Adrenal gland (tissue), 12 donors: ENCODE data around the gene MMP24OS. TPM values are rescaled to one million over a fixed set of nuclear protein-coding genes. Genes with fewer than 3 reads are reported as not detected.
A peak's percentile ranks its signal among the peaks of the same experiment; 100 is the strongest.

Experiments
- DNase-seq, 7 donors: peaks; one replicate each; pipeline ENCODE4 v3.0.0-alpha.2; 2019 to 2020
- H3K27ac ChIP-seq, 5 donors: fragments of 200-600 bp; sonication (generic) in 4 of 5; 1 replicate in 3 of 5; 2 replicates in 2 of 5; pipeline versions ENCODE4 v1.5.1 to v1.8.0; 2016 to 2020; ENCODE audit warnings: mild to moderate bottlenecking in 1 of 5
- H3K27me3 ChIP-seq: fragments of 200-600 bp; 2 replicates; pipeline ENCODE4 v1.8.0; 2021
- H3K36me3 ChIP-seq, 2 donors: fragments of 200-600 bp; replicated peaks in 1 of 2; 1 replicate in 1 of 2; 2 replicates in 1 of 2; pipeline versions ENCODE4 v1.5.1 to v1.8.0; 2018 to 2022
- H3K4me1 ChIP-seq, 2 donors: fragments of 200-600 bp; replicated peaks in 1 of 2; 1 replicate in 1 of 2; 2 replicates in 1 of 2; pipeline versions ENCODE4 v1.5.1 to v1.8.0; 2018 to 2021
- H3K4me3 ChIP-seq, 4 donors: fragments of 200-600 bp; sonication (generic) in 3 of 4; one replicate each; pipeline ENCODE4 v1.5.1; 2016 to 2018
- H3K9me3 ChIP-seq, 3 donors: fragments of 200-600 bp; sonication (generic) in 1 of 3; replicated peaks in 1 of 3; 1 replicate in 2 of 3; 2 replicates in 1 of 3; pipeline versions ENCODE4 v1.5.1 to v1.8.0; 2016 to 2021
- CTCF ChIP-seq, 6 experiments: fragments of 450-650 bp in 4 of 6; fragments of 200-600 bp in 2 of 6; sonication (generic) in 1 of 6; IDR thresholded peaks; 1 replicate in 5 of 6; 2 replicates in 1 of 6; pipeline versions ENCODE4 v1.5.1 to v1.8.0; 2016 to 2021; ENCODE audit warnings: antibody characterized with exemption in 6 of 6, mild to moderate bottlenecking in 2 of 6, moderate library complexity in 1 of 6
- POLR2A ChIP-seq, 2 donors: fragments of 450-650 bp; IDR thresholded peaks; one replicate each; pipeline ENCODE4 v1.6.1; 2017; ENCODE audit warnings: antibody characterized with exemption in 2 of 2, mild to moderate bottlenecking in 2 of 2, moderate library complexity in 1 of 2
- WGBS, 4 donors: extraction: QIAGEN DNeasy Blood & Tissue Kit in 2 of 4; methylation state at CpG; one replicate each; pipeline versions ENCODE4 v1.1.5 to v1.1.7; 2013 to 2017; 5-methylcytosine and 5-hydroxymethylcytosine counted together
- intact Hi-C, 2 donors: fragments of 100-400 bp; cut with DNase I; formaldehyde crosslinking; loops; one replicate each; pipeline versions ENCODE4 v1.14.1 to v1.15.0; 2022 to 2023
- polyA plus RNA-seq, 3 donors: library from polyadenylated mRNA; stranded (reverse); fragments of 200-250 nt in 2 of 3; fragments of 350-450 nt in 1 of 3; fragmentation: Illumina TruSeq in 1 of 3; extraction: RNeasy Lipid Tissue Mini Kit (QIAGEN cat#74804) in 1 of 3; gene quantifications; one replicate each; pipeline ENCODE4 v1.2.3, GENCODE V29; 2013 to 2014
- total RNA-seq, 9 donors: library from RNA; depleted of rRNA in 4 of 9; stranded (reverse); fragments of >200 nt in 4 of 9; fragments of 120-200 nt in 1 of 9; fragmentation: NEBNext Ultra II Directional in 1 of 9; extraction: Animal tissue kit (Norgen Biotek cat#: 25700) in 1 of 9; gene quantifications; one replicate each; pipeline versions ENCODE4 v1.1.0 to v1.2.4, GENCODE V29; 2013 to 2023
- donor health status: healthy with polysubstance abuse.
- donor health status: Bipolar disorder and iron deficiency.
- donor health status: DM: yes; HTN: yes; CAD: no.
- donor health status: DM: no; HTN: no; CAD: no.
- donor health status: DM: no; HTN: no; CAD: no.
- donor health status: DM: yes; HTN: yes; CAD: no.

Gene MMP24OS
- total and polyA plus RNA-seq, 12 donors: 24.8 to 150 (median 84.4) TPM

GRCh38 chr20:35281506-35282101, 3.7 kb upstream of the MMP24OS start:
- 95 to 99% (median 95%) methylated on average over 10 of the region's 10 CpGs for WGBS, 4 donors
- no peak overlapping the region for H3K4me3 ChIP-seq
- peaks cover 0 to 24% of the 10 kb centered on the region in 2 donors for H3K36me3 ChIP-seq
- intact Hi-C loops: no loop called here
- no peak for DNase-seq
- TF ChIP-seq POLR2A (IDR thresholded peaks at IDR 0.05): no peak
- TF ChIP-seq CTCF (IDR thresholded peaks at IDR 0.05): no peak
- no peak overlapping the region for H3K27ac ChIP-seq
- H3K9me3 ChIP-seq: no peaks in the 10 kb centered on the region
- no peaks in the 10 kb centered on the region for H3K27me3 ChIP-seq
- peaks cover 26 to 53% of the 10 kb centered on the region in 2 donors for H3K4me1 ChIP-seq

- peaks cover 37 to 64% of the 10 kb centered on the region in 2 donors for H3K4me1 ChIP-seq
- intact Hi-C loops: no loop called here
- no peaks in the 10 kb centered on the region for H3K27me3 ChIP-seq
- H3K36me3 ChIP-seq: peaks cover 0 to 24% of the 10 kb centered on the region in 2 donors
- no peaks in the 10 kb centered on the region for H3K9me3 ChIP-seq
- H3K27ac ChIP-seq: peak overlapping the region in 2 of 5 donors; percentile 99 to 100
- TF ChIP-seq POLR2A (IDR thresholded peaks at IDR 0.05) (no peak), CTCF (IDR thresholded peaks at IDR 0.05) (no peak)
- H3K4me3 ChIP-seq: no peak overlapping the region
- WGBS, 4 donors: 77 to 94% (median 83%) methylated on average over 3 to 6 of the region's 6 CpGs; no CpG with 5 or more reads in 1 of the 4 donors
- DNase-seq: peak in 2 of 7 donors; percentile 53
Measured at GRCh38 chr20:35280523-35280922, 2.6 kb upstream of the MMP24OS start.

DNA sequence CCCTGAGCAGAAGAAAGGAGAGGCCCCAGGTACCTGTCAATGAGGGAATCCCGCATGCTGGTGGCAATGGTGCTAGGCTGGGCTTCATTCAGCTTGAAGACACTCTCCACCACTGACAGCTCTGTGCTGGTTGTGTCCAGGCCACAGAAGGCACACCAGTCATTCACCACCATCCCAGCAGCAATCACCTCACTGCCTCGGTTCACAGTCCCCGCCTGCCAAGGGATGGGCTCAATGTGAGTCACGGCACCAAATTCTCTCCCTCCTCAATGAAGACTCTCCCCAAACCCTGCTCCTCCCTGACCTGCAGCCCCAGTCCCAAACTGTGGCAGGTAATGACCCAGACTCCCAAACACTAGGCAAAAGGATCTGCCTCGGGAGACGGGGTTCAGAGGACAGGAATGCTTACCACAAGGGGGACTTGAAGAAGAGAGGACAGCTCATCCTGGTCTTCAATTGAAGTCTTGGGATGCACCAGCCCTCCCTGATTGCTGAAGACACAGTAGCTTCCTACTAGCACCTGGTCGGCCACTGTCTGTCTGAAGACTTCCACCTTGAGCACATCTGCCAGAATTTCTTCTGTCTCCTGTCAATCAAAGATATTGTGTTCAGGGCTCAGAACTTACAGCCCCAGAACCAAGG, 1.7 kb upstream of the MMP24OS start:
- peak overlapping the region in 3 of 5 donors; percentile 95 to 100 (median 99) for H3K27ac ChIP-seq
- H3K9me3 ChIP-seq: no peaks in the 10 kb centered on the region
- intact Hi-C loops: loop anchor here in 1 of 2 donors (10.0 kb wide), 1 partner anchor 135 kb away; the partner anchor contains the start of gene EDEM2
- 83 to 98% (median 86%) methylated on average over 6 to 7 of the region's 7 CpGs for WGBS, 4 donors
- peaks cover 35 to 61% of the 10 kb centered on the region in 2 donors for H3K4me1 ChIP-seq
- H3K27me3 ChIP-seq: no peaks in the 10 kb centered on the region
- TF ChIP-seq POLR2A (IDR thresholded peaks at IDR 0.05): no peak
- TF ChIP-seq CTCF (IDR thresholded peaks at IDR 0.05): no peak
- no peak overlapping the region for H3K4me3 ChIP-seq
- peaks cover 0 to 24% of the 10 kb centered on the region in 2 donors for H3K36me3 ChIP-seq
- no peak for DNase-seq

- 76 to 86% (median 77%) methylated on average over 5 of the region's 5 CpGs for WGBS, 4 donors
- TF ChIP-seq POLR2A (IDR thresholded peaks at IDR 0.05): no peak
- TF ChIP-seq CTCF (IDR thresholded peaks at IDR 0.05): no peak
- Histone ChIP-seq H3K27ac (peak overlapping the region; percentile 83 to 100 (median 95)), H3K27me3 (no peaks in the 10 kb centered on the region), H3K4me1 (peaks cover 35 to 61% of the 10 kb centered on the region in 2 donors), H3K36me3 (peaks cover 0 to 29% of the 10 kb centered on the region in 2 donors), H3K9me3 (no peaks in the 10 kb centered on the region), H3K4me3 (no peak overlapping the region)
- peak in 1 of 7 donors; percentile 57 for DNase-seq
- intact Hi-C loops: loop anchor here in 1 of 2 donors (10.0 kb wide), 1 partner anchor 134 kb away; the partner anchor contains the start of gene EDEM2
Measured at GRCh38 chr20:35279040-35279439, 1.1 kb upstream of the MMP24OS start.
